ENCODE data around the gene DR1.

DNA sequence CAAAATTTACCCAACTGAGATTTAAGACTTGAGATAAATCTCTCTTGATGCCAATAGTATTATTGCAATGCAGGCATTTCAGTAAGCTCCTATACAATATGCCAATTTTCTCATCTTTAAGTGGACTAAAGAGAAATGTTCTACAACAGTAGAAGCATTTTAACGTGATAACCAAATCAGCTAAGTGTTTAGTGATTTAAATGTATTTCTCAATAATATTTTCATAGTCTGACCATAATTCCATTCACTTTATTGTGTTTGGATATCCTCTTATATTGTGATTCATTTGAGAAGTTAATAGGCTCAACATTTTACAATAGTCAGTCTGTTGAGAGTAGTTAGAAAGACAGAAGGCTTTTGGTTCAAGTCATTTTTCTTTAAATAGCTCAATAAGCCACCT, 44.6 kb upstream of the DR1 start:
- TF ChIP-seq CTCF (IDR thresholded peaks at IDR 0.05) (no peak), POLR2A (IDR thresholded peaks at IDR 0.05) (no peak)

All from right lobe of liver (tissue), 4 donors.